NCI-H1694 (cell line): ENCODE measurements around the gene SOX13.

Experiments used
- DNase-seq: peaks from one replicate; lab custom pipeline; 2025; lab: John Stamatoyannopoulos, UW

Gene SOX13

GRCh38 chr1:204154568-204155255 is 81.8 kb downstream of the SOX13 start:
- no peak for DNase-seq

- DNase-seq, result no peak
These were observed 83.0 kb downstream of the SOX13 start for GRCh38 chr1:204155881-204156280.

- DNase-seq, result no peak
These were observed 85.0 kb downstream of the SOX13 start for GRCh38 chr1:204157962-204158361.

GRCh38 chr1:204161609-204162493 is 88.9 kb downstream of the SOX13 start:
- no peak for DNase-seq

GRCh38 chr1:204162494-204163074 is 89.7 kb downstream of the SOX13 start:
- peak; percentile 77 for DNase-seq

- DNase-seq, result no peak
These were observed 93.3 kb downstream of the SOX13 start, which contains the start of gene REN for GRCh38 chr1:204166219-204166618. TSS of gene REN (minus strand) at chr1:204166337. CDS start at chr1:204166293, 44 bp downstream.

- DNase-seq, result no peak
These were observed 94.8 kb downstream of the SOX13 start for GRCh38 chr1:204167730-204168129.

- no peak for DNase-seq
These were observed 96.9 kb downstream of the SOX13 start for GRCh38 chr1:204169858-204170257.

- no peak for DNase-seq
These were observed 97.7 kb downstream of the SOX13 start for GRCh38 chr1:204170494-204171155.

GRCh38 chr1:204171751-204172178 is 98.8 kb downstream of the SOX13 start:
- DNase-seq, result no peak

GRCh38 chr1:204172404-204173029 is 99.6 kb downstream of the SOX13 start:
- no peak for DNase-seq

GRCh38 chr1:204174958-204175357 is 102.0 kb downstream of the SOX13 start:
- no peak for DNase-seq

- DNase-seq, result no peak
These were observed 103.1 kb downstream of the SOX13 start for GRCh38 chr1:204176049-204176448.

GRCh38 chr1:204177133-204177532 is 104.2 kb downstream of the SOX13 start:
- no peak for DNase-seq
